Inflammatory macrophage treated with lipopolysaccharide for 4 hours (primary cell): ENCODE results near the gene DENND6B.
A peak's percentile ranks its signal among the peaks of the same experiment; 100 is the strongest.
"Not testable (repeated sequence)": the region's sequence is repeated elsewhere in the genome, so short reads cannot be mapped to it uniquely, and the experiment has no call there.

Source experiments
- DNase-seq: peaks from one replicate; pipeline ENCODE4 v3.0.0-alpha.2; 2020

DENND6B gene

DNA sequence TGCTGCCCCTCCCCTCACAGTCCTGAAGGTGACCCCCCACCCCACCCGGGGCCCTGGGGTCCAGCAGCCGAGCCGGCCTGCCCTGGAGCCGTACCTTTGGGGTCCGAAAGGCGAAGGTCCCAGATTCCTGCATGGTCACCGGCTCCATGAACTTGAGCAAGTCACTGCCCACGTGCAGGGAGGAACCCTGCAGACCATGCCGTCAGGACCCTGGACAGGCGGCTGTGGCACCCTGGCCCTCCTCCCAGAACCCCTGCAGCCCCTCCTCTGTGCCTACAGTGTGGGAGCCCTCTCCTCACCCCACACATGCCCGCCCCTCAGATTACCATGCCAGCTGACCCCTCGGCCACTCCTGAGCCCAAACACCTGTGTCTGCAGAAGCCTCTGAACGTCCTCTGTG, 42.3 kb downstream of the DENND6B start:
- no peak for DNase-seq

DNA sequence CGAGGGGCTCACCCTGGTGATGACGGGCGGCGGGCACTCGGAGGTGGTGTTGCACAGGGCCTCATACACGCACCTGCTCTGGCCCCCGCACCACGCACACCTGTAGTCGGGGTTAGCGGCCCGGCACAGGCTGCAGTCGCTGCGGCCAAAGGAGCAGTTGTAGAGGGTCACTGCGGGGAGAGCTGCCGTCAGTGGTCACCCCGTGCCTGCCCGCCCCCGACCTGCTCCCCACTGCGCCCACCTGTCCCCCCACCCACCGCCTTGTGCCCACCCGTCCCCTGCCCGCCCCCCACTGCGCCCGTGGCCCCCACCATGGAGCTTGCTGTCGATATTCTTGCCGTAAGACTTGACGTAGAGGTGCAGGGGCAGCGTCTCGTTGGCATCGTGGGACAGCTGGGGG, 43.0 kb downstream of the DENND6B start:
- DNase-seq = no peak

DNA sequence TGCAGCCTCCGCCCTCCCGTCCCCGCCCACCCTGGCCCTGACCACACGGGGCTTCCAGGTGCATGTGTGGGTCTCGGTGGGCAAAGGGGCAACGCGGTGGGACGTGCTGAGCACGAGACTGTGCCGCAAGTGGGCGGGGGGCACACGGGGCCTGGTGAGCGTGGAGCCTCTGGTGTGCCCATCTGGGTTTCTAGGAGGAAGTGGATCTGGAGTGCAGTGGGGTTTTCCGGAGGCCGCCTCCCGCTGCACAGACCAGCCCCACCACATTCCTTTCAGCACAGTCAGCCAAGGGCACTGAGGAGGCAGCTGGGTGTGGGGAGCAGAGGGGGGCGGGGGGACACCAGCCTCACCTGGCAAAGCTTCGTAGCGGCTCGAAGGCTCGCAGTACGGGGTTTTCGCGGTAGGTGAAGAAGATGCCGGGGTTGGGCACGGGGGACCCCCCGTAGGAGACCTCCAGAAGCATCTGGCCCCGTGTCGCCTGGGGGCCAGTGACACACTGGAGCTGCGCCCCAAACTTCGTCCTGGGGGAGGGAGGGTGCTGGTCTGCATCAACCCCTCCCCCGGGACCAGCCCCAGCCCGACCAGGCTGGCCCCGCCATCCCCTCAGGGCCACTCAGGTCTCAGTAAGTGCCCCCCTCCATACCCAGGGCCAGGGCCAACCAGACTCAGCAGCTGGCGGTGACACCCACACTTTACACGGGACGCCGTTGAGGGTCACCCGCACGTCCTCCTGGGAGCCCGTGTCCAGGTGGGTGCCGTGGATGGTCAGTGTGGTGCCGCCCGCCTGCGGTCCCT, 44.3 kb downstream of the DENND6B start:
- no peak for DNase-seq

DNA sequence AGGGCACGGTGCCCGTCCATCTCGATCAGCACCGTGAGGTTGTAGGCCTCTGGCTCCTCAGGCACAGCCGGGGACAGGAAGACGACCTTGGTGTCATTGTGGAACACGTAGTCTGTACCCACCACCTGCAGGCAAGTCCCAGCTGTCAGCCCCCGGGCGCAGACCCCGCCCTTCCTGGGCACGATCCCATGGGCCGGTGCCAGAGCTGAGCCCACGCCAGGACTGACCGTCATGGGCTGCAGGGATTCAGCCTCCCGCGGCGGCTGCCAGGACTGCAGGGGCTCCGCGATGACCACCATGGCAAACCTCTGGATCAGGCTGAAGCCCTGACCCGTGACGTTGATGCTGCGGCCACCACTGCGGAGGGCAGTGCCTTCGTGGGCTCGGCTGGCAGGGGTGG, 44.9 kb downstream of the DENND6B start:
- no peak for DNase-seq

DNA sequence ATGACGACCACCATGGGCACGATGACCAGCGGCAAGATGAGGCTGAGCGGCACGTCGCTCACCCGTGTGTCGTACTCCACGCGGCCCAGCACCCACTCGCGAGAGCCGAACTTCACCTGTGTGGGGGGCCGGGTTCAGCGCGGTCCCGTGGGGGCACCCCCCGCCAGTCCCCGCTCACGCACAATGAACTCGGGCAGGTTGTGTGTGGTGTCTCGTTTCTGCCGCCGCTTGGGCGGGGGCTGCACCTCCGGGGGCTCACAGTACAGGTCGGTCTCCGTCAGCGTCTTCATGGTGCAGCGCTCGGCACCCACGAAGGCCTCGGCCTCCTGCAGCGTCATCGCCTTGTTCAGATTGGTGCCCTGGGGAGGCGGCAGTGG, 45.4 kb downstream of the DENND6B start:
- no peak for DNase-seq

DNA sequence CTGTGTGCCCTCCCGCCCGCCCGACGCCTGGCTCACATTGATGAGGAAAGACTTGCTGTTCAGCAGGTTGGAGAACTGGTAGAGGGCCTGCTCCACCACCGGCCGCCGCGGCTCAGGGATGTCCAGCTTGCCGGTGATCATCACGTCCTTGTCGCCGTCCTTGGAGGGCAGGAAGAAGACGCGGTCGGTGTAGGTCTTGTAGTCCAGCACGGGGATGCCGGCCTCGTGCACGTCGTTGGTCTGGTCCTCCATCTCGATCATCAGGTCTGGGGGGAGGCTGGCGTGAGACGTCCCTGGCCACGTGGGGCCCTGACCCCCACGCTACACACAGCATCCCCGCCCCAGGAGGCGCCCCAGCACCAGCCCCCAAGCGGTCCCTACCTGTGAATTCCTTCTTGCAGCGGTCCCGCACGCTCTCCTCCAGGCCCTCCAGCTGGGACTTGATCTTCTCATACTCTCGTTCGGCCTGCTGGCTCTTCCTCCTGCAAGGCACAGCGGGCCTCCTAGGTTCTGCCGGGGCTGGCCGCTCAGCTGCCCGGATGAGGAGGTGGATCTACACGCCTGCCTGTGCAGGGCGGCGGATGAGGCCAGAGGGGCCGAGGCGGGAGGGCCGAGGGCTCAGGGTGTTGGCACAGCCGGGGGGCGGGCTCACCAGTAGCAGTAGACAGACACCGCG, 46.0 kb downstream of the DENND6B start:
- DNase-seq = no peak

DNA sequence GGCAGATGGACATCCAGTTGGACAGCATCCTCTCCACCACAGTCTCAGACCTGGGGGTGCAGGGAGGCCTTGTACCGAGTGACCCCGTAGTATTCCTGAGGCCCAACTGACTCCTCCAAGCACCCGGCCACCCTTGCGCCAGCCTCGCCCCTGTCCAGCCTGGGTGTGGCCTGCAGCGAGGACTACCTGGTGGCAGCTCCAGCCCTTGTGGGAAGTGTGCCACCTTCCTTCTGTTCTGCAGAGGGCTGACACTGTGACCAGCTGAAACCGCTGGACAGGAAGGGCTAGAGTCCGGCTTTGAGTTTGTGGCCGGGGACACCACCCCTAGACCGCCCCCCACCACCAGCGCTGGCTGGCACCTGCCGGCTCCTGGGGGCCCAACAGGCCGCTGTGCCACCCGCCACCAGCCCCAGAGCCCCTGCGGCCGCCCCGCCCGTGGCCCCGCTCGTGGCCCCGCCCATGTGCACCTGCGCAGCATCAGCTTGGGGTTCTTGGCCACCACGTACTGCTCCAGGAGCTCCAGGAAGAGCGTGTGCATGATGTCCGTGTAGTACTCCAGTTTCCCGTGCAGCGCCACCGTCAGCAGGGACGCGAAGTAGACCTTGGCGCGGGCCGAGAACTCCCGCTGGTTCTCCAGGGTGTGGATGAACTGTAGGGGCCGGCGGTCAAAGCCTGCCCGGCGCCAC, 46.6 kb downstream of the DENND6B start:
- DNase-seq = no peak

DNA sequence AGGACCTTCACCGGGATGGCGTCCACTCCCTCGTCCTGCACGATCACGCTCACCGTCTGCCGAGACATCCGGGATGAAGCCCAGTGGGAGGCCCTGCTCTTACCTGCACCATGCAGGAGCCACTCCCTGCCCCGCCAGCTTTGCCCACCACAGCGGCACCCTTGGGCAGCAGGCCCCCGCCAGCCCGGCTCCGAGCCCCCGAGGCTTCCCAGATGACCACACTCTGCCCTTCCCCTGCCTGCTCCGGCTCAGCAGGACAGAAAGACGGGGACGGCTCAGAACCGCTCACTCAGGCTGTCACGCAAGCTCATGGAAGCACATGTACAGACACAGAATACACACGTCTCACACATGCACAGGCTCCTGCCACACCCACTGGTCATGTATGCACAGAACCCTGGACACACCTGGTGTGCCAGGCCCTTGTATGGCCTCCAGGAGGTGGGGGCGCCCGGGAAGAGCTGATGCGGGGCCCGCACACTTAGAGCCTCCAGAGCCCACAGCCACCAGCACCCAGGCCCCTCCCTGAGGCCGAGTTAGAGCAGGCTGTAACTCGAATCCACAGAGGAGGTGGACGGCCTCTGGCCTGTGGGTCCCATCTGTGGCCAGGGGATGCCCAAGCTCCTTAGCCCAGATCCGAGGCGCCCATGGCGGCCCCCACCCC, 47.7 kb downstream of the DENND6B start:
- DNase-seq = no peak

DNA sequence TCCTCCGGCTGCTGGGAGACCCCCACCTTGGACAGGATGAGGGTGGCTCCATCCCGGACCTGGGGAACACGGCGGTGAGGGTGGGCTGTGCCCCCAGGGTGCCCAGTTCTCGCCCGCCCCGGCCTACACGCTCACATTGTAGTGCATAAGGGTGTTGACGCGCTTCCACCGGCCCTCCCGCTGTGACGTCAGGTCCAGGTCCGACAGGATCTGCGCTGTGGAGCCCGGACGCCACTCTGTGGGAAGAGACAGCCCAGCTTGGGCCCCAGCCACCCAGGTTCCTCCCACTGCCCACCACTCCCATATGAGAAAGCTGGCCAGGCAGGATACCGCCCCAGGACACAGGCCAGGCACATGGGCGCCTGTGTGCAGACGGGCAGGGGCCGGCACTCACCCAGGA, 48.4 kb downstream of the DENND6B start:
- no peak for DNase-seq

DNA sequence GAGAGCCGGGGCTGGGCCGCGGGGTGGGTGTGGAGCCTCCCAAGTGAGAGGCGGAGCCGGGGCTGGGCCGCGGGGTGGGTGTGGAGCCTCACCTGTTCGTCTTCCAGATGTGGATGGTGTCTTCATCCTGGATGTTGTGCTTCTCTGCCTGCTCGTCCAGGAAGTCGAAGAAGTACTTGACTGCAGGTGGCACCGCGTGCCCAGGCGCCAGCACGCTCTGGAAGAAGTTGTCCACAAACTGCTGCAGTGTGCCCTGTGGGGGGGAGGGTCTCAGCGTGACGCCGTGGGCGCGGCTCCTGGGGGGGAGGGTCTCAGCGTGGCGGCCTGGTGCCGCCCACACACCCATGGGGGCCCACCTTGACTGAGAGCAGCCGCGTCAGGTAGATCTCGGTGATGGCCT, 49.1 kb downstream of the DENND6B start:
- DNase-seq = no peak

DNA sequence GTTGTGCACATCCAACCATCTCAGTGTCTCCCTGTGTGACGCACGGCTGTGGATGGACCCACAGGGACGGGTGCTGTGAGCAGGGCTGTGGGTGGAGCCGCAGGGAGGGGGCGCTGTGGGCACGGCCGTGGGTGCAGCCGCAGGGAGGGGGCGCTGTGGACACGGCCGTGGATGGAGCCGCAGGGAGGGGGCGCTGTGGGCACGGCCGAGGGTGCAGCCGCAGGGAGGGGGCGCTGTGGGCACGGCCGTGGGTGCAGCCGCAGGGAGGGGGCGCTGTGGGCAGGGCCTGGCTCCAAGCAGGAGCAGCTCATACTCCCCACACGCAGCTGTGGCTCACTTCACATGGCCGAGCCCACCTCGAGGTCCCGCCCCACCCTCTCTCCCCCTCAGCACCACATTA, 50.7 kb downstream of the DENND6B start:
- DNase-seq = peak; percentile 63

DNA sequence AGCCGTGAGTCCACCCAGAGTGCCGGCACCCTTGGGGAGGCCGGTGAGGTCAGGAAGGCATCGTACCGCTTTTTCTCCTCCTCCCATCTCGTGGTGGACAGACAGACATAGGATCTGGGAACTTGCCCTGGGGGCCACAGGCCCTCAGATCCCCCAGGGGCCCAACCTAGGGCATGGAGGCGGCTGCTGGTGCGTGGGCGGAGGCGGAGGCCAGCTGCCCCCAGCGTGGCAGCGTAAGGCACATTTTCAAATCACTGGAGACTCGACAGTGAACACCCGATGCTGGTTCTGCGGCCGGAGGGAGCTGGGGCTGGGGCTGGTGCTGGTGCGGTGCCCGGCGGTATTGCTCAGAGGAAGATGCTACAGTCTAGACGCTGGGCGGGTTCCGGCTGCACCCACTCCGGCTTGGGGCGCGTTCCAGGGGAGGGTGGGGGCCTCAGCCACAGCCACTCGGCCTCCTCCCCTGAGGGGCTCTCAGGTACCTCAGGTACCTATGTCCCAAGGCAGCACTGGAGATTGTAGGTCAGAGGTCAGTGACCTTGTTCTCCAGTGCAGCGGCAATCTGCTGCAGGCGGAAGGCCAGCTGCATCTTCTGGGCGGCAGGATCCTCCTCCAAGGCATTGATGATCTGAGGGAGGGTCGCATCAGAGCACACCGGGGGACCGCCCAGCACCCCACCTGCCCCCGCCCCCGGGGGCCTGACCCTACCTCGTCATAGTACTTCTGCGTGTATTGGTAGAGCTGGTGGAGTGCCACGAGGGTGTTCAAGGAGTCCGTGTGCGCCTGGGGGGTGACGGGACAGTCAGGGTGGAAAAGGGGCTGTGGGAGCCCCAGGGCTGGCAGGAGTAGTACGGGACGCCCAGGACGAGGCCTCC, 51.4 kb downstream of the DENND6B start:
- DNase-seq = no peak

DNA sequence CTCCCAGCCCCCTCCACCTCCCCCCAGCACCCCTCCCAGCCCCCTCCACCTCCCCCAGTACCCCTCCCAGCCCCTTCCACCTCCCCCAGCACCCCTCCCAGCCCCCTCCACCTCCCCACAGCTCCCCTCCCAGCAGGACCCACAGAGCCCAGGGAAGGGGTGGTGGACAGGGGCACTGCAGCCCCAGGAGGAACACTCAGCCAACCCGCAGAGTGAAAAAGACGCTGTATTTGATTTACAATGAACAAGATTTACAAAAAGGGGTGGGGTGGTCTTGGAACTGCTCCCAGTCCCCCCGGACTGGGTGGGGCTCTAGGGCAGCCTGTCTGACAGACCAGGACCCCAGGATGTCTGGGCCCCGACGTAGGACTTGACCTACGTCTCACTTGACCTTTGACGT, 52.0 kb downstream of the DENND6B start:
- no peak for DNase-seq

DNA sequence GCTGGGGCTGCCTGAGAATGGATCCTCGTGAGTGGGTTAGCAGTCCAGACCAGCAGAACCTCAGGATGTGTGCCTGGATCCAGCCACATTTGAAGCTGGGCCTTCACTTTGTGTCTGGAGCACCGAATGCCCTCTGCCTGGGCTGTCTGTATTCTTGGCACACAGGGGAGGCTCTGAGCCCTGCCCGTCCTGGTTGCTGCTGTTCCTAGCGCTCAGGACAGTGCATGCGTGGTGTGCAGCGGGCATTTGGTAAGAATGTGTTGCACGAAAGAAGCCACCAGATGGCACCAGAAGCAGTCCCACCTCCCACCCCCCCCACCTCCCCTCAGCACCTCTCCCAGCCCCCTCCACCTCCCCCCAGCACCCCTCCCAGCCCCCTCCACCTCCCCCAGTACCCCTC, 52.5 kb downstream of the DENND6B start:
- peak; percentile 53 for DNase-seq

DNA sequence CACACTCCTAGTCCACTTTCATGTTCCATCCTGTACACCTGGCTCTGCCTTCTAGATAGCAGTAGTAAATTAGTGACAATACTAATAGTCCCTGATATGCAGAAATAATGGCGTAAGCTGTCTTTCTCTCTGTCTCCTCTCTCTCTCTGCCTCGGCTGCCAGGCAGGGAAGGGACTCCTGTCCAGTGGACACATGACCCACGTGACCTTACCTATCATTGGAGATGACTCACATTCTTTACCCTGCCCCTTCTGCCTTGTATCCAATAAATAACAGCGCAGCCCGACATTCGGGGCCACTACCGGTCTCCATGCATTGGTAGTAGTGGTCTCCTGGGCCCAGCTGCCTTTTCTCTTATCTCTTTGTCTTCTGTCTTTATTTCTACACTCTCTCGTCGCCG, 53.0 kb downstream of the DENND6B start:
- not testable (repeated sequence) for DNase-seq

DNA sequence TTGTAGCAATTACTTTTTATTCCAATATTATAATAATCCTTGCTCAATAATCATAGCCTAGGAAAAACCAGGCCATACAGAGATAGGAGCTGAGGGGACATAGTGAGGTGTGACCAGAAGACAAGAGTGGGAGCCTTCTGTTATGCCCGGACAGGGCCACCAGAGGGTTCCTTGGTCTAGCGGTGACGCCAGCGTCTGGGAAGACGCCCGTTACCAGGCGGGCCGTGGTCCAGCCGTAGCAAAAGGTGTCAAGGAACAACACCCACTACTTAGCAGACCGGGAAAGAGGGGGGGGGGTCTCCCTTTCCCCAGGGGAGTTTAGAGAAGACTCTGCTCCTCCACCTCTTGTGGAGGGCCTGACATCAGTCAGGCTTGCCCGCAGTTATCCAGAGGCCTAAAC, 53.5 kb downstream of the DENND6B start:
- DNase-seq = not testable (repeated sequence)

DNA sequence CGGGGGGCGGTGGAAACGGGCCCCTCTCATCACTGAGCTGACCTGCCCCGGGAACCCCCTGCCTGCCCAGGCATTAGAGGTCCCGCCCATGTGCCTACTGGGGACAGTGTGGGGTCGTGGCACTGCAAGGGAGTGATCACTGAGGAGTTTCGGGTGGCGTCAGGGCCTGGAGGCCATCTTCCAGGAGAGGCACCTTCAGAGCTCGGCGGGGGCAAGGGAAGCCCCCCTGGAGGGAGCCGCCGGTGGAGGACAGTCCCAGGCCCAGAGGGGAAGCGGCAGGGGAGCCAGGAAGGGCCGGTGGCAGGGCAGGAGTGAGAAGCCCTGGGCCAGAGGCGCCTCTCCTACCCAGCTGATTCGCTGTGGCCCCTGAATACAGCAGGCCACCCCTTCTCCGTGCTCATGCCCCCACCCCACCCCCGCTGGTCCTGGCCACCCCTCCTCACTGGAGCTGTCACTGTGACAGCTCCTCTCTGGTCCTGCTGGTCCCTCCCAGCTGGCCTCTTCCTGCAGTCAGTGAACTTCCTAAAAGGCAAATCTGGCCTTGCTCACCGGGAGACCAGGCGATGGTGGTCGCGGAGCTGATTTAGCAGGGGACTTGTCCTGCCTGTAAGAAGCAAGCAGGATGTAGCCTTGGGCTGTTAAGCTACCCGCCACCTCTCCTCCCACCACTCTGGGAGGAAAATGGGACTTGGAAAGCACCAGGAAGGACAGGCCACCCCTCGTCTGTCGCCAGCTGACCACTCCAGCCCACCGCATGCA, 54.6 kb downstream of the DENND6B start:
- DNase-seq = no peak

DNA sequence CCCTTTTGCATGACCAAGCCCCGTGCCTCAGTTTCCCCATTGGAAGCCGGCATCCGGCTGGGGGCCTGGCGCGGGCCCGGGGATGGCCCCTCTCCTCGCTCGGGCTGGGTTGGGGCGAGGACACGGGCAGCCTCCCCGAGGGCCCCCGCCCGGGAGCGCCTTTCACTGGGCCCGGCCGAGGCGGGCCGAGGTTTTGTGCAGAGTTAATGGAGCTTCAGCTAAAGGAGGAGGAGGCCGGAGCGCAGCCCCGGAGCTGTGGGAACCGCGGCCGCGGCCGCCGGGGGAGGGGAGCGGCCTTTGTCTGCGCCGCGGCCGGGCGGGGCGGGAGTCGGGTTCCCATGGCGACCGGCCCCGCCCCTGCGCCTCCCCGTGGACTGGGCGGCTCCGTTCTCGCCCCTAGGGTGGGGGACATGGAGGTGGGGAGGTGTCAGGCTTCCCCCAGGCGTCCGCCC, 55.3 kb downstream of the DENND6B start:
- peak; percentile 57 for DNase-seq

DNA sequence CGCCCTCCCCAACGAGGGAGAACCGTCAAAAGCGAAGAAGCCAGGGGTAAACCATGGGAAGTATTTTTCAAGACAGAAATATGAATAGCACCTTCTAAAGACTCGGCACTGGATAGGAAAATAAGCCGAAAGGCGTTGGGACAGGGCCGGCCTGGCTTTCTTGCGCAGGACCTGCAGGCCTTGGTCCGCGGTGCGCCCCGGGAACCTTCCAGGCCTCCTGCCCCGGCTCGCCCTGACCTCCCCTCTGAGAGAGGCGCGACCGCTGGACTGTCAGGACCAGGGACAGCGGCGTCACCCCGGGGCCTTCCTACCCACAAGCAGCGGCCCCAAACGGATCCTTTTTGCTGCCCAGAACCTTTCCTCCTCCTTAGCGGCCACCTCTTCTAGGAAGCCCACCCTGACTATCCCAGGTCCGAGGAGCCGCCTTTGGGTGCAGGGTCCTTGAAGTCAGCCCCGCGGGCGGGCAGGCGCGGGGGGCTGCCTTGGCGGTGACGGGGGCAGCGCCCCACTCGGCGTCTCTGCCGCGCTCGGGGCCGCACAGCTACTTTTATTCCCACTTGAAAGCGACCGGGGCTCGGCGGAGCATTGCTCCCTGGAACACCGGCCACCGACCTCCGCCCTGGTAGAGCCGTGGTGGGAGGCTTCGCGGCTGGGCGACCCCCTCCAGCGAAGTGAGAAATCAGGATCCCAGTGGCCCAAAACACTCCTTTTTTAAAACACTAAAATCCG, 56.0 kb downstream of the DENND6B start:
- peak; percentile 53 for DNase-seq

DNA sequence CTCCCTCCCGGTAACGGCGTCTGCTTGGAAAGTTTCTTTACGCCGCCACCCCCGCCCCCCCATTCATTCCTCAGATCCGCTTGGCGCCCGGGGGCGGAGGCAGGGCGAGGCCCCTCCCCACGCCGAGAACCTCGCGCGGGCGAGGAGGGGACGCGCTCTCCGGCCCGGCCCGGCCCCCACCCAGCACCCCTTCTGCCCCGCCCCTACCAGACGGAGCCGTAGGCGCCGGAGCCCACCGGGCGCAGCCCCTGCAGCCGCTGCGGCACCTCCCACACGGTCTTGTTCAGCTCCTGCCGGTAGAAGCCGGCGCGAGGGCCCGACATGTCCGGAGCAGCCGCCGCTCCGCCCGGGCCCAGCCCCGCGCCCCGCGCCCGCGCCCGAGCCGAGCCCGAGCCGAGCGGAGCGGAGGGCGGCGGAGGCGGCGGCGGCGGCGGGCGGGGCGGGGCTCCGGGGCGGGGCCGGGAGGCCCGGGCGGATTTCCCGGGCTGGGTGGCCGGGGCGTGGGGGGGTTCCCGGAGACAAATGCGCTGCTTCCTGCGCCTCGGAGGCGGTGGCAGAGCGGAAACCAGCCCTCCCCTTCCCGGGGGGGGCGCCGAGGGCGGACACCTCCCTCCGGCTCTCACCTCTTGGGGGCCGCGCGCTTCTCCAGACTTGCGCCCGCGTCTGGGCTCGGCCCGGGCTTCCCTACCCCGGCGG, 56.7 kb downstream of the DENND6B start, which contains the start of gene MAPK11:
TSS of gene MAPK11 (minus strand) at position 411 of the 696 bp plus-strand sequence. CDS start at position 323, 88 bp downstream.
- DNase-seq = peak; percentile 37
